Lower lobe of right lung (tissue), 2 donors: ENCODE data around the gene ADIPOR2. TPM values are rescaled to one million over a fixed set of nuclear protein-coding genes. Genes with fewer than 3 reads are reported as not detected.

Experiments
- ATAC-seq, 2 donors: fragments of 200-7000 bp; cut with Tn5 transposase; one replicate each; pipeline ENCODE4 v1.9.1; 2020 to 2022; ENCODE audit warnings: mild to moderate bottlenecking in 2 of 2, moderate library complexity in 2 of 2
- DNase-seq: peaks from one replicate; pipeline ENCODE4 v3.0.0-alpha.2; 2020
- H3K27ac ChIP-seq: fragments of 200-600 bp; one replicate; pipeline ENCODE4 v1.8.0; 2022
- H3K27me3 ChIP-seq: fragments of 200-600 bp; one replicate; pipeline ENCODE4 v1.8.0; 2022; ENCODE audit warnings: low read depth
- H3K36me3 ChIP-seq: fragments of 200-600 bp; one replicate; pipeline ENCODE4 v1.8.0; 2022; ENCODE audit warnings: mild to moderate bottlenecking
- H3K4me1 ChIP-seq: fragments of 200-600 bp; one replicate; pipeline ENCODE4 v1.8.0; 2022
- H3K4me3 ChIP-seq: fragments of 200-600 bp; one replicate; pipeline ENCODE4 v1.8.0; 2022; ENCODE audit warnings: mild to moderate bottlenecking
- H3K9me3 ChIP-seq: fragments of 200-600 bp; one replicate; pipeline ENCODE4 v1.8.0; 2022
- CTCF ChIP-seq: fragments of 200-600 bp; IDR thresholded peaks from one replicate; pipeline ENCODE4 v1.8.0; 2022; ENCODE audit warnings: antibody characterized with exemption, mild to moderate bottlenecking
- intact Hi-C: fragments of 100-400 bp; cut with DNase I; formaldehyde crosslinking; loops from one replicate; pipeline ENCODE4 v1.11.0; 2022
- total RNA-seq: library from RNA; stranded (reverse); fragmentation: NEBNext Ultra II Directional; extraction: Animal tissue kit (Norgen Biotek cat#: 25700); gene quantifications from one replicate; pipeline ENCODE4 v1.2.1, GENCODE V29; 2021
- donor health status: DM: no; HTN: yes; CAD: no; lungs with severe emphysema.

Gene ADIPOR2
- total RNA-seq, 1 donor from 2014 or later, result 83.8 TPM

DNA sequence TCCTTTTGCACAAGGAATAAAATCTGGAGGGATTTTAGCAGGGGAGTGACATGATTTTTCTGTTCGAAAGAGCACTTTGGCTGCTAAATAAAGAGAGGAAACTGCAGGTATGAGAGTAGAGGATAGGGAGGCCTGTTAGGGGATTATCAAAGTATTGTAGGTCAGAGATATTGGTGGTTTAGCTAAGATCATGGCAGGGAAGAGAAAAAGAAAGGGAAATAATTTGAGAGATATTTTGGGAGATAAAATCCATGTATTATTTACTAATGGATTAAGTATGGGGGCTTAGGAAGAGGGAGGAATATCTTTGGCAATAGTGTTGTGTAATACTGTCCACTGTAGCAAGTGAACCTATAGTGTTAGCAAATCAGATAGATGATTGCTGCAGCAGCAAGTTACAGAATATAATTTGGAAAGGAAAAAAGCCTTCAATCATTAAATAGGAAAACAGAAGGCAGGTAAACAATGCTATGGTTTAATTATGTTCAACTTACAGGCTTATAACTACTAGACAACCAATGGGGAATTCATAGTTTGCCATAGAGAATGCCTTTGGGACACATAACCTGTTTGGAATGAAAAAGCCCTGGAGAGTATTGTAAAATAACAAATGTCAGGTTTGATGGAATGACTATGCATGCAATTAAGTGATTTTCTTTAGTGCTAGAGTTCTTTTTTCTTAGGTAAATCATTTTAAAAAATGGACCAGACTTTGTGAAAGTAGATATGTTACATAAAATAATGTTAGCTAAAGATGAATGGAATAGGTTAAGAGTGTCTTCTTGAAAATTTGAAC is 50.5 kb downstream of the ADIPOR2 start:
- no peaks in the 10 kb centered on the region for H3K27me3 ChIP-seq
- H3K4me1 ChIP-seq, result peaks cover 50% of the 10 kb centered on the region
- ATAC-seq (peak in 1 of 2 donors; percentile 41), DNase-seq (no peak)
- H3K9me3 ChIP-seq, result no peaks in the 10 kb centered on the region
- peak overlapping the region; percentile 7 for H3K27ac ChIP-seq
- TF ChIP-seq CTCF, result no peak
- H3K4me3 ChIP-seq, result no peak overlapping the region
- intact Hi-C loops, result no loop called here
- H3K36me3 ChIP-seq, result no peaks in the 10 kb centered on the region

- peaks cover 23% of the 10 kb centered on the region for H3K4me1 ChIP-seq
- intact Hi-C loops, result no loop called here
- H3K9me3 ChIP-seq, result peaks cover 14% of the 10 kb centered on the region
- no peaks in the 10 kb centered on the region for H3K36me3 ChIP-seq
- no peak overlapping the region for H3K4me3 ChIP-seq
- no peaks in the 10 kb centered on the region for H3K27me3 ChIP-seq
- no peak for TF ChIP-seq CTCF
- DNase-seq (no peak), ATAC-seq (no peak)
- H3K27ac ChIP-seq, result no peak overlapping the region
These were observed 54.1 kb downstream of the ADIPOR2 start for GRCh38 chr12:1744932-1745331.

- DNase-seq (no peak), ATAC-seq (no peak)
- no peaks in the 10 kb centered on the region for H3K4me1 ChIP-seq
- H3K27me3 ChIP-seq, result no peaks in the 10 kb centered on the region
- intact Hi-C loops, result no loop called here
- no peak for TF ChIP-seq CTCF
- H3K36me3 ChIP-seq, result no peaks in the 10 kb centered on the region
- no peak overlapping the region for H3K4me3 ChIP-seq
- H3K9me3 ChIP-seq, result peaks cover 14% of the 10 kb centered on the region
- no peak overlapping the region for H3K27ac ChIP-seq
These were observed 56.7 kb downstream of the ADIPOR2 start for GRCh38 chr12:1747609-1748008.

DNA sequence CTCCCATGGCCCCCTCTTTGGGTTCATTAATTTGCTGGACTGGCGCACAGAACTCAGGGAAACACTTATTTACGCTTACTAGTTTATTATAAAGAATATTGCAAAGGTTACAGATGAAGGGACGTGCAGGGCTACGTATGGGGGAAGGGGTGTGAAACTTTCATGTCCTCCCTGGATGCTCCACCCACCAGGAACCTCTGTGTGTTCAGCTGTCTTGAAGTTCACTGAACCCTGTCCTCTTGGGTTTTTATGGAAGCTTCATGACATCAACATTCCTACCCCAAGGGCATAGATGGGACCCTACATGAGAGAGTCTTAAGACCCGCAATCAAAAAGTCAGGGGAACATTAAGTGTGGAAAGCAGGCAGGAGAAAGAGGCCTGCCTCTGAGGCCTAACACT is 58.1 kb downstream of the ADIPOR2 start:
- Histone ChIP-seq H3K27ac (no peak overlapping the region), H3K4me3 (no peak overlapping the region), H3K9me3 (peaks cover 14% of the 10 kb centered on the region), H3K36me3 (no peaks in the 10 kb centered on the region), H3K4me1 (no peaks in the 10 kb centered on the region), H3K27me3 (no peaks in the 10 kb centered on the region)
- no peak for ATAC-seq
- intact Hi-C loops, result no loop called here
- no peak for DNase-seq
- no peak for TF ChIP-seq CTCF

- peaks cover 14% of the 10 kb centered on the region for H3K9me3 ChIP-seq
- intact Hi-C loops, result no loop called here
- no peaks in the 10 kb centered on the region for H3K4me1 ChIP-seq
- no peak overlapping the region for H3K4me3 ChIP-seq
- DNase-seq (no peak), ATAC-seq (no peak)
- no peak overlapping the region for H3K27ac ChIP-seq
- H3K27me3 ChIP-seq, result no peaks in the 10 kb centered on the region
- no peak for TF ChIP-seq CTCF
- peaks cover 7% of the 10 kb centered on the region for H3K36me3 ChIP-seq
These were observed 59.4 kb downstream of the ADIPOR2 start for GRCh38 chr12:1750300-1750699.
